GM19397 (cell line): ENCODE data around the gene PTPRD.

Source experiments
- ATAC-seq: cut with Tn5 transposase; IDR thresholded peaks from one replicate; pipeline ENCODE4 v1.9.1; 2021; ENCODE audit warnings: mild to moderate bottlenecking, moderate library complexity; ENCODE audit not compliant: unreplicated experiment

The PTPRD gene

DNA sequence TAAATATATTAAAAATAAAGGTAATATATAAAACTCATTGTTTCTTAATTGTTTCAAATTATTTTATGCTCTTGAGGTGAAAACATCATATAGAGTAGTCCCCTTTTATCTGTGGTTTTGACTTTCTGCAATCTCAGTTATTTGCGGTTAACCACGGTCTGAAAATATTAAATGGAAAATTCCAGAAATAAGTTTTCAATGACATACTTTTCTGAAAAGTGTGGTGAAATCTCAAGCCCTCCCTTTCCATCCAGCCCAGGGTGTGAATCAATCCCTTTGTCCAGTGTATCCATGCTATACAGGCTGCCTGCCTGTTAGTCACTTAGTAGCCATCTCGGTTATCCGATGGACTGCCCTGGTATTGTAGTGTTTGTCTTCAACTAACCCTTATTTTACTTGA lies 2266.5 kb downstream of the PTPRD start:
- no peak for ATAC-seq

DNA sequence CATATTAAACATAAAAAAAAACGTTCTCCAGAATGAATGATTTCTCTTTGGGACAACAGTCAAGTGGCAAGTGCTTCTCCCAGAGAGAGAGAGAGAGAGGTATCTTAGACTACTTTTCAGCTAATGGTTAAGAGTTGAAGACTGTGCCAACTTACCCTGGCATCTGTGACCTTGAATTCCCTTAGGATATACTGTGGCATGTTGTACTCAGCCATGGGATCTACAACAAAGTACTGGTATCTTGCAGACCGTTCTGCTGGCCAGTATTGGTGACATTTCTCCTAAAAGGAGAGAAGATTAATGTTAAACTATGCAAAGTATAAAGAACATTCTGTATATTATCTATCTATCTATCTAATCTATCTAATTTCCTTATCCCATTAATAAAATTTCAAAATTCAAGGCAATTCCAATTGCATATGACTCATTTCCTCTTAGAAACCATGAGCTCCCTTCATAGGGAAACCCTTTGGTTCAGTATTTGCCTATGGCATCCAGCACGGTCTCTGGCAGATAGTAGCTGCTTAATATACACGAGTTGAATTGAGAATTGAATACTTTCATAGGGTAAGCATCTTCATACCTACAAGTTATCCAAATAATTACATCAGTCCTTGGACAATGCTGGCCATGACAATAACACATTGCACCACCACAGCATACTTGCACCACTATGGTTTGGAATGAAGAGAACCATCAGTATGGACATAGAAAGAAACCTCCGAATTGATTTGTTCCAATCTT lies 2273.9 kb downstream of the PTPRD start:
- ATAC-seq, result no peak

- ATAC-seq, result no peak
These were observed 2274.7 kb downstream of the PTPRD start for GRCh38 chr9:8337834-8338766.

GRCh38 chr9:8332871-8333270 lies 2279.9 kb downstream of the PTPRD start:
- no peak for ATAC-seq

DNA sequence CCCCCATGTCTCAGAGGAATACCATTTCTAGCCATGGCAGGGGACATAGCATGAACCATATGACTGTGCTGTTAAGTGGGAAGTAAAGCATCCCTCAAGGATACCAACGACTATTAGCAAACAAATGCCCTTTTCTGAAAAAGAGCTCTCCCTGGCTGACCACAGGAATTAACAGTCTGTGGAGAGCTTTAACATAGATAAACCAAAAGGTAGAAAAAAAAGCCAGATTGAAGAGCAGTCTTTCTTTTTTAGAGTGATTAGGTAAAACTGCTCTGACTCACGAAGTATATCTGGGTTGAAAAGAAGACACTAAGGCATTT lies 2280.5 kb downstream of the PTPRD start:
- no peak for ATAC-seq

DNA sequence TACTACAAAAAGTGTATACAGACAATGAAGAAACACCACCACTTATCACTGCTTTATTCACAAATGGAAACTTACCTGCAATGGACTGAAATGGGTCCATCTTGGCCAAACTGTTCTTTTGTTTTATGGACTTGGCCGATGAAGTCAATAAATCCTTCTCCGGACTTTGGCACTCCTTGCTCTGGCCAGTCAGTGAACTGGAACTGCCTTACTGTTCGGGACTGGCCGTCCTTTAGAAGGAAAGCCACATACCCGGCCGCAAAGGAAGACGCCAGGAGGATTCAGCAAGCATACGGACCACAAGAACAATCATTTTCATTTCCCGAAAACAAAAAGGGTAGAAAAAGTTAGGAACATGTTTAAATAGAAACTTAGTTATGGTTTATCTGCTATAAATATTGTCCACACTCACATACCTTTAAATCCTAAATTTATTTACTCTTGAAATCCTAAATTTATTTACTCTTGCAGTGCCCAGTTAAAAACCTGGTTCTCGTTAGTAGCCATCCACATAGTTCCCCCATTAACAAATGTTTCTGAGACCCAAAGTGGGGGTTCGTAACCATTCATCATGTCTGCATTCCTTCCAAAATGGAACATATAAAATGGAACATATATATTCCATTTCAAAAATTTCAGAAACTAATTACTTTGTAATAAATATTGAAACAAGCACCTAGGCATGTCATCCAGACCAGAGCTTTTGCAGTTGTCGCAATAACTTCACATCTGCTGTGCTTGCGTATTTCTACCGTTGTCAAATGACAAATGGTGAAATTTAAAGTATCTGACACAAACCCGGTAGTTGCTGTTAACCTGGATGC lies 2281.1 kb downstream of the PTPRD start:
- ATAC-seq, result no peak

DNA sequence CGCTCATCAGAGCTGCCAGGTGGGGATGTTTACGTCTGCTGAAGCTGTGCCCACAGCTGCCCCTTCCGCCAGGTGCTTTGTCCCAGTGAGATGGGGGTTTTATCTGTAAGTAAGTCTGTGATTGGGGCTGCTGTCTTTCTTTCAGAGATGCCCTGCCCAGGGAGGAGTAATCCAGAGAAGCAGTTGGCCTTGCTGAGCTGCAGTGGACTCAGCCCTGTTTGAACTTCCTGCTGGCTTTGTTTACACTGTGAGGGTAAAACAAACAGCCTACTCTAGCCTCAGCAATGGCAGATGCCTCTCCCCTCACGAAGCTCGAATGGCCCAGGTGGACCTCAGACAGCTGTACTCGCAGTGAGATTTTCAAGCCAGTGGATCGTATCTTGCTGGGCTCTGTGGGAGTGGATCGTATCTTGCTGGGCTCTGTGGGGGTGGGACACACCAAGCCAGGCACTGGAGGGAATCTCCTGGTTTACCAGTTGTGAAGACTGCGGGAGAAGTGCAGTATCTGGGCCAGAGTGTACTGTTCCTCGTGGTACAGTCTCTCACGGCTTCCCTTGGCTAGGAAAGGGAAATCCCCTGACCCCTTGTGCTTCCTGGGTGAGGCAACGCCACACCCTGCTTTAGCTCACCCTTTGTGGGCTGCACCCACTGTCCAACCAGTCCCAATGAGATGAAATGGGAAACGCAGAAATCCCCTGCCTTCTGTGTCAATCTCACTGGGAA lies 2283.1 kb downstream of the PTPRD start:
- ATAC-seq, result no peak

GRCh38 chr9:8315211-8315610 lies 2297.6 kb downstream of the PTPRD start:
- ATAC-seq, result no peak

DNA sequence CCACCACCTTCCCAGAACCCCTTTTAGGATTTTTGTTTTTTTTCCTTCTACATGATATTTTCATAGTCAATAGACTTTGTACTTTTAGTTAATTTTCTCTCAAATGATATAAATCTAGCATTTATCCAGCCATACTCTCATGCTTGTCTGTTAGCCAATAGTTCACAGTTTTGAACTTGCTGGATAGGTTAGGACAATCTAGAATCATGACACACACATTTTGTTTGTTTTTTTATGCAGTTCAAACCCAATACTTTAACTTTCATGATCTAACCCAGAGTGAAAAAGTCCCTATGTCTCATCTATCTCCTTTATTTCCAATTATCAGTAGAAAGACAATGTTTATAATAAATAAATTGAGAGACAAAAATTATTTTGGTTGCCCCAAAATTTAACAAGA lies 2303.5 kb downstream of the PTPRD start:
- ATAC-seq, result no peak

- ATAC-seq, result no peak
These were observed 2308.1 kb downstream of the PTPRD start for GRCh38 chr9:8304720-8305119.

DNA sequence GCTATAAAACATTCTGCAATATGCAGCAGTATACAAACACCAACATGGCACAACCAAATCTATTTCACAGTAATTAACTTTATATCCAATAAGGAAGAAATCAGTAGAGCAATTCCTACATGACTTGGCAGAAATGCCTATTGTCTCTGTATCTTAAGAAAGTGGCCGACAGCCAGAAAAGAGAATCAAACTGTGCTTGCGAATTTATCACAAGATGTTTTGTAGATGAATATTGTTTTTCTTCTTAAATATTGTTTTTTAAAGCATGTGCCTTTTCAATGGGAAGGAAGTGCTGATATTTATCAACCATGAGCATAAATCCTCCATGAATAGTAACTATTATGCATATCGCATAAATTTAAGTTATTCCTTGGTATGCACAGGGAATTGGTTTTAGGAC lies 2311.5 kb downstream of the PTPRD start:
- ATAC-seq, result no peak

GRCh38 chr9:8297047-8297446 lies 2315.8 kb downstream of the PTPRD start:
- ATAC-seq, result no peak

GRCh38 chr9:8292657-8293056 lies 2320.1 kb downstream of the PTPRD start:
- ATAC-seq, result no peak

DNA sequence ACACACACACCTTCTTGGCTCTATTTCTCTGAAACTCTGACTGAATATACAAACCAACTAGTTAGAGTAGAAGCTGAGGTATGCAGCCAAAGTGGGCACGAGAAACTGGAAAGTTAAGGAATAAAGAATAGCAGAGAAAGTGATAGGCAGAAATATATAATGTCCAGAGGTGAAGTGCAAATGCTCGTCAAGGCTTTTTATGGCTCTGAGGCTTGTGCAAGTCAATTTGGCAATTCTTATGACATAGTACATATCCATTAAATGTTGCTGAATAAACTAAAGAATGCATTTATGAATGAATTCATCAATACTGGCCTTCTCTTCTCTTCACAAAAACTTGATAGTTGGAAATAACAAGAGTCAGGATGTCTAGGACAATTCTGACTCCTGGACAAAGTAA lies 2323.1 kb downstream of the PTPRD start:
- ATAC-seq, result no peak

- ATAC-seq, result no peak
These were observed 2324.8 kb downstream of the PTPRD start for GRCh38 chr9:8287970-8288369.

- ATAC-seq, result no peak
These were observed 2325.3 kb downstream of the PTPRD start for GRCh38 chr9:8287501-8287900.

- ATAC-seq, result no peak
These were observed 2327.9 kb downstream of the PTPRD start for GRCh38 chr9:8284884-8285283.

- ATAC-seq, result no peak
These were observed 2330.3 kb downstream of the PTPRD start for GRCh38 chr9:8282535-8282934.

- ATAC-seq, result no peak
These were observed 2332.0 kb downstream of the PTPRD start for GRCh38 chr9:8280811-8281210.

- no peak for ATAC-seq
These were observed 2334.8 kb downstream of the PTPRD start for GRCh38 chr9:8278048-8278447.

DNA sequence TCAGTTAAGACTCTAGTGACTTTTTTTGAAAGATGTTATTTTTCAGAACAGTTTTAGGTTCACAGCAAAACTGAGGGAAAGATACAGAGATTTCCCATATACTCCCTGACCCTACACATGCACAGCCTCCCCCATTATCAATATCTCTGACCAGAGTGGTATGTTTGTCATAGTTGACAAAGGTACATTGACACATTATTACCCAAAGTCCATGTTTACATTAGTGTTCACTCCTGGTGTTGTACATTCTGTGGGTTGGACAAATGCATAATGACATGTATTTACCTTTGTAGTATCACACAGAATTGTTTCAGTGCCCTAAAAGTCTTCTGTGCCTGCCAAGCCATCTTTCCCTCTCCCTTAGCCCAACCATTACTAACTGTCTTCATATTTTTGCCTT lies 2342.6 kb downstream of the PTPRD start:
- no peak for ATAC-seq
